Upper lobe of right lung (tissue), 1 donor: Measurements from ENCODE around the gene PLK2. TPM values are rescaled to one million over a fixed set of nuclear protein-coding genes. Genes with fewer than 3 reads are reported as not detected.

ENCODE experiments used
- ATAC-seq: fragments of 200-7000 bp; cut with Tn5 transposase; one replicate; pipeline ENCODE4 v1.9.1; 2020; ENCODE audit warnings: mild to moderate bottlenecking, moderate library complexity
- DNase-seq: peaks from one replicate; pipeline ENCODE4 v3.0.0-alpha.2; 2020
- H3K27ac ChIP-seq: fragments of 200-600 bp; one replicate; pipeline ENCODE4 v1.8.0; 2022
- H3K27me3 ChIP-seq: fragments of 200-600 bp; one replicate; pipeline ENCODE4 v1.8.0; 2022; ENCODE audit warnings: mild to moderate bottlenecking
- H3K36me3 ChIP-seq: fragments of 200-600 bp; one replicate; pipeline ENCODE4 v1.8.0; 2022
- H3K4me1 ChIP-seq: fragments of 200-600 bp; one replicate; pipeline ENCODE4 v1.8.0; 2022
- H3K4me3 ChIP-seq: fragments of 200-600 bp; one replicate; pipeline ENCODE4 v1.8.0; 2022; ENCODE audit warnings: mild to moderate bottlenecking
- H3K9me3 ChIP-seq: fragments of 200-600 bp; one replicate; pipeline ENCODE4 v1.8.0; 2022
- CTCF ChIP-seq: fragments of 200-600 bp; IDR thresholded peaks from one replicate; pipeline ENCODE4 v1.8.0; 2022; ENCODE audit warnings: antibody characterized with exemption
- intact Hi-C: fragments of 100-400 bp; cut with DNase I; formaldehyde crosslinking; loops from one replicate; pipeline ENCODE4 v1.11.0; 2022
- total RNA-seq: library from RNA; stranded (reverse); fragmentation: NEBNext Ultra II Directional; extraction: Animal tissue kit (Norgen Biotek cat#: 25700); gene quantifications from one replicate; pipeline ENCODE4 v1.2.1, GENCODE V29; 2021
- donor health status: DM: no; HTN: yes; CAD: no; lungs with severe emphysema.

The PLK2 gene
- total RNA-seq, 1 donor from 2014 or later, result 41.1 TPM

GRCh38 chr5:58481066-58481676 is 21.3 kb upstream of the PLK2 start:
- H3K36me3 ChIP-seq, result no peaks in the 10 kb centered on the region
- no peak for DNase-seq
- H3K27ac ChIP-seq, result no peak overlapping the region
- H3K27me3 ChIP-seq, result no peaks in the 10 kb centered on the region
- no peaks in the 10 kb centered on the region for H3K4me1 ChIP-seq
- TF ChIP-seq CTCF, result no peak
- ATAC-seq, result peak; percentile 11
- no peak overlapping the region for H3K4me3 ChIP-seq
- H3K9me3 ChIP-seq, result no peaks in the 10 kb centered on the region
- intact Hi-C loops, result no loop called here

- H3K9me3 ChIP-seq, result no peaks in the 10 kb centered on the region
- no peaks in the 10 kb centered on the region for H3K36me3 ChIP-seq
- peak; percentile 22 for TF ChIP-seq CTCF
- H3K27ac ChIP-seq, result no peak overlapping the region
- no peak for ATAC-seq
- H3K4me1 ChIP-seq, result no peaks in the 10 kb centered on the region
- intact Hi-C loops, result no loop called here
- H3K27me3 ChIP-seq, result no peaks in the 10 kb centered on the region
- no peak overlapping the region for H3K4me3 ChIP-seq
- no peak for DNase-seq
These were observed 18.0 kb upstream of the PLK2 start for GRCh38 chr5:58477760-58478376.

- DNase-seq, result no peak
- Histone ChIP-seq H3K4me3 (no peak overlapping the region), H3K36me3 (no peaks in the 10 kb centered on the region), H3K27ac (no peak overlapping the region), H3K9me3 (no peaks in the 10 kb centered on the region), H3K27me3 (no peaks in the 10 kb centered on the region), H3K4me1 (no peaks in the 10 kb centered on the region)
- intact Hi-C loops, result no loop called here
- ATAC-seq, result no peak
- TF ChIP-seq CTCF, result no peak
These were observed 15.5 kb upstream of the PLK2 start for GRCh38 chr5:58475404-58475803.

GRCh38 chr5:58469896-58470295 is 10.0 kb upstream of the PLK2 start:
- H3K9me3 ChIP-seq, result no peaks in the 10 kb centered on the region
- ATAC-seq (no peak), DNase-seq (no peak)
- intact Hi-C loops, result loop anchor here (5.0 to 10.0 kb wide), 2 partner anchors 978 to 1175 kb away; no protein-coding TSS in a partner anchor
- TF ChIP-seq CTCF, result no peak
- H3K36me3 ChIP-seq, result no peaks in the 10 kb centered on the region
- no peak overlapping the region for H3K27ac ChIP-seq
- no peaks in the 10 kb centered on the region for H3K4me1 ChIP-seq
- H3K27me3 ChIP-seq, result no peaks in the 10 kb centered on the region
- H3K4me3 ChIP-seq, result no peak overlapping the region

GRCh38 chr5:58466939-58467338 is 7.1 kb upstream of the PLK2 start:
- DNase-seq (no peak), ATAC-seq (peak; percentile 80)
- TF ChIP-seq CTCF, result no peak
- no peaks in the 10 kb centered on the region for H3K9me3 ChIP-seq
- intact Hi-C loops, result loop anchor here (5.0 to 10.0 kb wide), 2 partner anchors 975 to 1172 kb away; no protein-coding TSS in a partner anchor
- no peak overlapping the region for H3K4me3 ChIP-seq
- H3K36me3 ChIP-seq, result no peaks in the 10 kb centered on the region
- no peaks in the 10 kb centered on the region for H3K27me3 ChIP-seq
- H3K27ac ChIP-seq, result no peak overlapping the region
- H3K4me1 ChIP-seq, result no peaks in the 10 kb centered on the region
